Measurements from ENCODE around the gene WDR59. TPM values are rescaled to one million over a fixed set of nuclear protein-coding genes. Genes with fewer than 3 reads are reported as not detected.

The WDR59 gene
- total RNA-seq, 2 donors from 2014 or later: 29.6 to 59.3 TPM

DNA sequence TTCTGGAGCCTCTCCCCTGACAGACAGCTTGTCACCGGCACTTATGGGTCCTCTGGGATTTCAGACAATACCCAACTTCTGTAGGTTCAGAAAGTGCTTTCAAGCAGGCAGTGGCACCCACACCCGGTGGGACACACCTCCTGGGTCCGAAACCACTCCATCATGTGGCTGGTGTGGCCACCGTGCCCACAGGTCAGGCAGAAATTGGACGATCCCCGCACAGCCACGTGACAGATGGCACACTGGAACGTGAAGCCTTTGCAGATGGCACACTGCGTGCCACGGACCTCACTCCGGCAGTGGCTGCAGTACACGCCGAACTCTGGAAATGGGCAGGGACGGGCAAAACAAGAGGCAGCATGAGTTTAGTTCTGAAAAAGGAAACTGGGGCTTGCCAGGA, 110.8 kb downstream of the WDR59 start:
- H3K27ac ChIP-seq: peak overlapping the region in 1 of 4 donors; percentile 39
- peaks cover 12% of the 10 kb centered on the region for H3K4me1 ChIP-seq
- WGBS, 2 donors: 88 to 93% methylated on average over 6 to 14 of the region's 14 CpGs
- no peaks in the 10 kb centered on the region for H3K36me3 ChIP-seq (replicated peaks in 1 of 2; ENCODE audit: insufficient read depth in 1 of 2, low read depth in 2 of 2)
- DNase-seq: no peak
- intact Hi-C loops (cut with DNase I): no loop called here
- H3K27me3 ChIP-seq: no peaks in the 10 kb centered on the region
- no peak for ATAC-seq
- TF ChIP-seq CTCF (IDR thresholded peaks at IDR 0.05): no peak
- TF ChIP-seq POLR2A (IDR thresholded peaks at IDR 0.05): no peak
- H3K9me3 ChIP-seq: no peaks in the 10 kb centered on the region
- no peak overlapping the region for H3K4me3 ChIP-seq

- DNase-seq: no peak
- ATAC-seq: no peak
- Histone ChIP-seq H3K4me1 (peaks cover 16% of the 10 kb centered on the region), H3K27me3 (no peaks in the 10 kb centered on the region), H3K9me3 (no peaks in the 10 kb centered on the region), H3K36me3 (replicated peaks in 1 of 2; ENCODE audit: insufficient read depth in 1 of 2, low read depth in 2 of 2) (no peaks in the 10 kb centered on the region), H3K4me3 (no peak overlapping the region), H3K27ac (no peak overlapping the region)
- intact Hi-C loops (cut with DNase I): no loop called here
- 100% methylated on average over 2 of the region's 2 CpGs for WGBS, 2 donors
- TF ChIP-seq CTCF (IDR thresholded peaks at IDR 0.05): no peak
- TF ChIP-seq POLR2A (IDR thresholded peaks at IDR 0.05): no peak
These were observed 112.6 kb downstream of the WDR59 start for GRCh38 chr16:74872302-74872701.

DNA sequence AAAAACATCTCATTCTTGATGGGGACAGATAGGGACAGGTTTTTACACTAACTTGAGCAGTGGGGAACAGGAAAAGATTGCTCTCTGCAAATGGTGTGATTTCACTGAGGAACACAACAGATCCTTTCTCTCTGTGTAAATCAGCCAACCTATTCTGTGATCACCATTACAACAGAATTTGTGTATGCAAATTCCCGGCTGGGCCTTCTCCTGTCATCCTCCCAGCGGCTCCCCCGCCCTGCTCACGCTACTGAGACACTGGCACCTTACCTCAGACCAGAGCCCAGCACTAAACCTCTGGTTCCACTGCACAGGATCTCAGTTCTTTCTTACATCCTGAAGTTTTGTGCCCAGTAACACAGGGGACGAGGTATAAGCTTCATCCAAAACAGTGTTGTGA, 113.3 kb downstream of the WDR59 start:
- Histone ChIP-seq H3K27ac (no peak overlapping the region), H3K36me3 (replicated peaks in 1 of 2; ENCODE audit: insufficient read depth in 1 of 2, low read depth in 2 of 2) (no peaks in the 10 kb centered on the region), H3K4me3 (no peak overlapping the region), H3K27me3 (no peaks in the 10 kb centered on the region), H3K9me3 (no peaks in the 10 kb centered on the region), H3K4me1 (peaks cover 21% of the 10 kb centered on the region)
- TF ChIP-seq POLR2A (IDR thresholded peaks at IDR 0.05): no peak
- TF ChIP-seq CTCF (IDR thresholded peaks at IDR 0.05): no peak
- ATAC-seq (no peak), DNase-seq (no peak)
- intact Hi-C loops (cut with DNase I): no loop called here
- 78 to 93% methylated on average over 5 of the region's 5 CpGs for WGBS, 2 donors

- intact Hi-C loops (cut with DNase I): no loop called here
- DNase-seq (no peak), ATAC-seq (peak; percentile 40)
- TF ChIP-seq POLR2A (IDR thresholded peaks at IDR 0.05) (no peak), CTCF (IDR thresholded peaks at IDR 0.05) (no peak)
- H3K27ac ChIP-seq: peak overlapping the region in 2 of 4 donors; percentile 29 to 43
- no peaks in the 10 kb centered on the region for H3K27me3 ChIP-seq
- H3K36me3 ChIP-seq (replicated peaks in 1 of 2; ENCODE audit: insufficient read depth in 1 of 2, low read depth in 2 of 2): no peaks in the 10 kb centered on the region
- no peak overlapping the region for H3K4me3 ChIP-seq
- H3K4me1 ChIP-seq: peaks cover 15% of the 10 kb centered on the region
- H3K9me3 ChIP-seq: no peaks in the 10 kb centered on the region
- 47 to 49% methylated on average over 6 of the region's 6 CpGs for WGBS, 2 donors
These were observed 116.4 kb downstream of the WDR59 start for GRCh38 chr16:74868501-74868900.

- TF ChIP-seq CTCF (IDR thresholded peaks at IDR 0.05) (no peak), POLR2A (IDR thresholded peaks at IDR 0.05) (no peak)
- H3K27ac ChIP-seq: peak overlapping the region in 2 of 4 donors; percentile 29 to 43
- H3K4me3 ChIP-seq: no peak overlapping the region
- no peaks in the 10 kb centered on the region for H3K9me3 ChIP-seq
- DNase-seq: no peak
- WGBS, 2 donors: 77 to 80% methylated on average over 5 of the region's 5 CpGs
- no peaks in the 10 kb centered on the region for H3K36me3 ChIP-seq (replicated peaks in 1 of 2; ENCODE audit: insufficient read depth in 1 of 2, low read depth in 2 of 2)
- H3K27me3 ChIP-seq: no peaks in the 10 kb centered on the region
- intact Hi-C loops (cut with DNase I): no loop called here
- H3K4me1 ChIP-seq: peaks cover 15% of the 10 kb centered on the region
- no peak for ATAC-seq
These were observed 116.9 kb downstream of the WDR59 start for GRCh38 chr16:74868035-74868434.
